WERI-Rb-1 (cell line): ENCODE data around the gene AFF3.
A peak's percentile ranks its signal among the peaks of the same experiment; 100 is the strongest.

ENCODE experiments used
- DNase-seq: peaks from one replicate; pipeline ENCODE4 v3.0.0-alpha.2; 2020
- H3K27ac ChIP-seq: fragments of 250-450 bp; sonication (Bioruptor Pico); 2 replicates; pipeline ENCODE4 v1.5.1; 2020; ENCODE audit warnings: mild to moderate bottlenecking, moderate library complexity
- H3K27me3 ChIP-seq: fragments of 250-450 bp; sonication (Bioruptor Pico); 2 replicates; pipeline ENCODE4 v1.5.1; 2021; ENCODE audit warnings: mild to moderate bottlenecking, low read depth, moderate library complexity; ENCODE audit not compliant: insufficient read depth, severe bottlenecking
- H3K36me3 ChIP-seq: fragments of 250-450 bp; sonication (Bioruptor Pico); 2 replicates; pipeline ENCODE4 v1.5.1; 2020; ENCODE audit warnings: mild to moderate bottlenecking, moderate library complexity
- H3K4me3 ChIP-seq: 2 replicates; pipeline ENCODE4 v1.5.1; 2011; ENCODE audit warnings: low read depth, mild to moderate bottlenecking, control low read depth, low read length
- H3K9me3 ChIP-seq: fragments of 250-450 bp; sonication (Bioruptor Pico); 2 replicates; pipeline ENCODE4 v1.5.1; 2021; ENCODE audit warnings: mild to moderate bottlenecking, moderate library complexity; ENCODE audit not compliant: severe bottlenecking
- CTCF ChIP-seq: IDR thresholded peaks from 2 replicates; pipeline ENCODE4 v1.5.1; 2011; ENCODE audit warnings: low read depth, mild to moderate bottlenecking, control low read depth, inconsistent platforms, low read length

The AFF3 gene

GRCh38 chr2:99694331-99694730 is 448.1 kb downstream of the AFF3 start:
- H3K9me3 ChIP-seq = no peaks in the 10 kb centered on the region
- no peak for DNase-seq
- no peaks in the 10 kb centered on the region for H3K36me3 ChIP-seq
- no peak overlapping the region for H3K27ac ChIP-seq
- H3K27me3 ChIP-seq = no peaks in the 10 kb centered on the region
- H3K4me3 ChIP-seq = no peak overlapping the region
- no peak for TF ChIP-seq CTCF

GRCh38 chr2:99692785-99693184 is 449.6 kb downstream of the AFF3 start:
- TF ChIP-seq CTCF = peak; percentile 47
- no peaks in the 10 kb centered on the region for H3K27me3 ChIP-seq
- H3K27ac ChIP-seq = no peak overlapping the region
- no peak overlapping the region for H3K4me3 ChIP-seq
- H3K9me3 ChIP-seq = no peaks in the 10 kb centered on the region
- DNase-seq = peak; percentile 32
- no peaks in the 10 kb centered on the region for H3K36me3 ChIP-seq

GRCh38 chr2:99691926-99692325 is 450.5 kb downstream of the AFF3 start:
- Histone ChIP-seq H3K36me3 (no peaks in the 10 kb centered on the region), H3K27ac (no peak overlapping the region), H3K9me3 (no peaks in the 10 kb centered on the region), H3K4me3 (no peak overlapping the region), H3K27me3 (no peaks in the 10 kb centered on the region)
- TF ChIP-seq CTCF = no peak
- DNase-seq = no peak

- H3K36me3 ChIP-seq = no peaks in the 10 kb centered on the region
- H3K27me3 ChIP-seq = no peaks in the 10 kb centered on the region
- H3K9me3 ChIP-seq = no peaks in the 10 kb centered on the region
- no peak for TF ChIP-seq CTCF
- no peak for DNase-seq
- H3K27ac ChIP-seq = no peak overlapping the region
- no peak overlapping the region for H3K4me3 ChIP-seq
These were observed 453.1 kb downstream of the AFF3 start for GRCh38 chr2:99689145-99689742.

- no peak for TF ChIP-seq CTCF
- no peak overlapping the region for H3K4me3 ChIP-seq
- H3K9me3 ChIP-seq = no peaks in the 10 kb centered on the region
- H3K36me3 ChIP-seq = no peaks in the 10 kb centered on the region
- no peaks in the 10 kb centered on the region for H3K27me3 ChIP-seq
- no peak for DNase-seq
- H3K27ac ChIP-seq = no peak overlapping the region
These were observed 453.7 kb downstream of the AFF3 start for GRCh38 chr2:99688699-99689098.
